HG03469 (cell line): ENCODE measurements around the gene LBH.
A peak's percentile ranks its signal among the peaks of the same experiment; 100 is the strongest.

Experiments used
- ATAC-seq: cut with Tn5 transposase; IDR thresholded peaks from one replicate; pipeline ENCODE4 v1.9.1; 2021; ENCODE audit warnings: mild to moderate bottlenecking, moderate library complexity, moderate number of reproducible peaks; ENCODE audit not compliant: unreplicated experiment

Gene LBH

DNA sequence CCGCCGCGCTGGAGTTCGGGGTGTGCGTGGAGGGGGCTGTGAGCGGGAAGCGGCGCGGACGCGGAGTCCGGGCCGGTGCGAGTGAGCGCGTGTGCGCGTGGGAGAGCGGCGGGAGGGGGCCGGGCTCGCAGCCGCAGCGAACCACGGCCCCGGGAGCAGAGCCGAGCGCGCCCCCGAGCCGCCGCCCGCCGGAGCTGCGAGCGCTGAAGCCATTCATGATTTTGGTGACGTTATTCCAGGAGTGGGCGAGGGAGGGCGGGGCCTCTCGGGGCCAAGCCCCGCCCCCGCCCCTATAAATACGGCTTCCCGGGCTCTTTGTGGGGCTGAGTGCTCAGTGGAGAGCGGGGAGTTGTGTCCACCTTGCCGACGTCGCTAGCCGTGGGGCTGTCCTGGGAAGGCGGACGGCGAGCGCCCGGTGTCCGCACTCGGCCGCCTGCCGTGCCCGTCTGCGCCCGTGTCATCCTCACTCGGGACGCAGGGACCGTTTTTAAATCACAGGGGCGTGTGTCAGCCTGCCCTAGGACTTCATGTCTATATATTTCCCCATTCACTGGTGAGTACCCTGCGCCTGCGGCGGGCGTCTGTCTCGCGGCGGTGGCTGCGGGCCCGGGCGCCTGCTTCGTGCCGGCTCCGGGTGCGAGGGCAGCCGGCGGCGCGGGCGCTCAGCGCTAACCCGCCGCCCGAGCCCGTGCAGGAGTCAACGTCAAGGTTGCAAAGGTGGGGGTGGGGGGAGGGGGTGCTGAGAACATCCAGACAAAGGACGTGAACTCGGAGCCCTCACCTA lies at the start of gene LBH:
Gene LBH, plus strand, starts transcription at position 323 of the 784 bp plus-strand sequence. Its CDS starts 205 bp downstream, at position 528.
- ATAC-seq, result peak; percentile 34

DNA sequence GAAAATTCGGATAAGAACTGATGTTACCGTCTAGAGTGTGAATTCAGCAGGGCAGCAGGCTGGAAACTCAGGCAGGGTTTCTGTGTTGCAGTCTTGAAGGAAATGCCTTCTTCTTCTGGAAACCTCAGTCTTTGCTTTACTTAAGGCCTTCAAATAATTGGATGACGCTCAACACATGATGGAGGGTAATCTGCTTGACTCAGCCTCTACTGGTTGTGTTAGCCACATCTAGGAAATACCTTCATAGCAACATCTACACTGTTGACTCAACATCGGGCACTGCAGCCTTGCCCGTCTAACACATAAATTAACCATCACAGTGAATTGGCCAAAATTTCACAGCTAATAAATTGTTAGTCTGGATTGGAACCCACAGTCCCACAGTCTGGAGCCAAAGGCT lies 47.3 kb upstream of the LBH start:
- ATAC-seq, result no peak

DNA sequence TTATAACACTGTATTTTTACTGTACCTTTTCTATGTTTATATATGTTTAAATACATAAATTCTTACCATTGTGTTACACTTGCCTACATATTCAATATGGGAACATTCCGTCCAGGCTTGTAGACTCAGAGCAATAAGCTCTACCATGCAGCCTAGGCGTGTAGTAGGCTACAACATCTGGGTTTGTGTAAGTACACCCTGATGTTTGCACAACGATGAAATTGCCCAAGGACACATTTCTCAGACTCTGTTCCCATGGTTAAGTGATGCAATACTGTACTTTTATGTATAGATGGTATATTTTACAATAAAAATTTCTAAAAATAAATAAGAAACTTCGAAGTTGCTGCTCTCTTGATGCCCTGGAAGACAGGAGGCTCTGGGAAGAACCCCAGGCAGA lies 46.2 kb upstream of the LBH start:
- ATAC-seq, result no peak

DNA sequence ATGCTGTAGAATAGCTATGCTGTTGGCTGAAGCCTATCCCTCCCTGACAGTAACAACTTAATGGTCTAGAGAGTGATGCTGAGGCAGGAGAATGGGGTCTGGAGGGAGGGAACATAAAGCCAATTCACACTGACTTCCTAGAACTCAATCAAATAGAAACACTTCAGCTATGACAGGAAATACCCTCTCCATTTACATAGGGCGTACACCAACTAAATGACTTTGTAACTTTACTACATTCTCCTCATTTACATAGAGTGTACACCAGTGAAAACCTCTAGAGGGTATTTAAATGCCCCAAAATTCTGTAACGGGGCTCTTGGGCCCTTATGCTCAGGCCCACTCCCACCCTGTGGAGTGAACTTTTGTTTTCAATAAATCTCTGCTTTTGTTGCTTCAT lies 43.0 kb upstream of the LBH start:
- ATAC-seq, result no peak

DNA sequence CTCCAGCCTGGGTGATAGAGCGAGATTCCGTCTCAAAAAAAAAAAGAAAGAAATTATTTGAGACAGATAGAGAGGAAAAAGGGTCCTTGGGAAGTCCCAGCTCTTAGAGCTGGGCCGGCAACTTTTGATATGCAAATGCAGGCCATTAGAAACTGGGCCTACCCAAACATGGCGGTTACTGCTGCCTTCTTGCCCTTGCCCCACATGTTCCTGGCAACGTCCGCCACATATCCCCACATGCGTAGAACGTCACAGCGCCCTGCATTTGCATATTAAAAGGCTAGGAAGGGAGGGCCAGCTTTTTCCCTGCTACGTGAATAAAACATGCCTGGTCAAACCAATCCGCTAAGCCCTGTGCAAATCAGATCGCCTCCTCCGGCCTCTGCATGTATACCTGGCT lies 40.7 kb upstream of the LBH start:
- no peak for ATAC-seq

DNA sequence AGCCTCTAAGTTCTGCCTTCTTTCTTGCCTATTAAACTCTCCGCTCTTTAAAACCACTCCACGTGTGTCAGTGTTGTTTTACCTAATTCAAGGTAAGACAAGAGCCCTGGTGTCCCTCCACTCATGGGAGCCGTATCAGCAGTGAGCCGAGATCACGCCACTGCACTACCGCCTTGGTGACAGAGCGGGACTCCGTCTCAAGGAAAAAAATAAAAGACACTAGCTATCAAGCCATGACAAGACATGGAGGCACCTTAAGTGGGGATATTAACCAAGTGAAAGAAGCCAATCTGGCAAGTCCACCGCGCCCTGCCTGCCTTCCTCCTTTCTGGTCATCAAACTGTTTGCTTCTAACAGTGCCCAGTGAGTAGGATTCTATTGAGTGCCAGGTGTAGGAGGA lies 40.2 kb upstream of the LBH start:
- no peak for ATAC-seq

DNA sequence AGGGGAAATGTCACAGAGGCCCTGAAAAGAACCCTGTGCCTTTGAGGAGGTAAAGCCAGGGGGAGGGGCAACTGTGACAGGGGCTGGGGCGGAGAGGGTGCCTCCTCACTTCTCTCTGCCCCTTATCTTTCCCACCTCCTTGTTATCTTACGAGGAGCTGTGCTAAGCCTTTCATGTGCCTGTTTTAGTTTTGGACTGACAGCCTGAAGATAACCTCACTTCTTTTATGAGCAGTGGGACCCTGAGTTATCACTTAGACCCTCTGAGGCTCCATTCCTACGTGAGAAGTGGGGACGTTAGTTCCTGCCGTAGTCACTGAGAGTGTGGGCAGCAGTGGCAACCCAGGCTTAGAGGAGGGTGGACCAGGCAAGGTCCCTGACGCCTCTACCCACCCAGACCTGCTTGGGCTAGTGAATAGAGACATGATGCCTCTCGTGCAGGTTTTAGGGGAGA lies 39.5 kb upstream of the LBH start:
- no peak for ATAC-seq

DNA sequence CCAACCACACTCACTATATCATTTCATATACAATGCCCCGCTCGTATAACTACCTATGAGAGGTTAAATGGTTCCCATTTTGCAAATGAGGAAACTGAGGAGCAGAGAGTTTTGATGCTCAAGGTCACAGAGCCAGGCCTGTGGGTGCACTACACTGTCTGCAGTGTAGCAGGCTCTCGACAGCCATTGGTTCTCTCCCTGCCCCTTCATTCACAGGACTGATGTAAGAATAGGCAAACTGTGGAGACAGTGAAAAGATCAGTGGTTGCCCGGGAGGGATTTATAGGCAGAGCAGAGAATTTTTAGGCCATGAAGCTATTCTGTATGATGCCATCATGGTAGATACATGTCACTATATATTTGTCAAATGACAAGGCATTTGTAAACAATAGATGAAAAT lies 39.0 kb upstream of the LBH start:
- no peak for ATAC-seq

DNA sequence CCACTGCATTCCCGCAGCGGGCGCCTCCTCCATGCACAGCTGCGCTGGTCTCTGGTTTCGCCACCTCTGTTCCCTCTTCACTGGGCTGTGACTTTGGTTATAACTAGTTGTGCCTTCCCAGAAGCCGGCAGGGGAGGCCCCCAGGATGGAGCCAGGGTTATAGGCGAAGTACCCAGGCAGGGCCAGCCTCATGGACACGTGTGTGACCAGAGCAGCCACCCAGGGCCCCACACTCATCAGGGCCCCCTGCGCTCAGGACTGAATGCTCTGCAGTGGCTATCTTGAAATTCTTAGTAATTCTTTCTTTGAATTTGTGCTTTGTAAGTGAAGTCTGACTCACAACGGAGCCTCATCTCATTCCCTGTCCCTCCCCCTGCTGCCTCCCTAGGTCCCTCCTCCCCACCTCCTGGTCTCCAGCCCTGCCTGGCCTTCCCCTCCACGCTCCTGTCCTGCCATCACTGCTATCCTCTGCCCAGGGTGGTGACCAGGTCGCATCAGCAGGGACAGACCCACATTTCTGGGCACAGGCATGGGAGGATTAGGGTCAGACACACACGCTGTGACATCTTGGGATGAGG lies 38.1 kb upstream of the LBH start:
- ATAC-seq, result no peak

DNA sequence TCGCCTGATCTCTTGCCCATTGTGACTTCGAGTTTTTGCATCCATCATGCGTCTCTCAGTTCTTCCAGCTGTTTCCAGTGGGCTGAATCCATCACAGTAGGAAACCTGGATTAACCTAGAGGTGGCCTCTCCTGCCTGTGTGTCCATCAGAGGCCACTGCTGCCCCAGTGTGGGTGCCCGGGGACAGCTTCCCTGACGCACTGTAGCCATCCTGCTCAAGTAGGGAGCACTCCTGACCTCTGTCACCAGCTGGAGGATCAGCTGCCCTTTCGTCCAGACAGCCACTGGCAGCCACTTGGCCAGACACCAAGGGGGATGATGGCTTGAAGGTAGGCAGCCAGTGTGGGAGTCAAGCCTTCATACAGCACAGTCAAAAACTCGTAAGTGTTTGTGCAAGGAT lies 36.9 kb upstream of the LBH start:
- no peak for ATAC-seq

DNA sequence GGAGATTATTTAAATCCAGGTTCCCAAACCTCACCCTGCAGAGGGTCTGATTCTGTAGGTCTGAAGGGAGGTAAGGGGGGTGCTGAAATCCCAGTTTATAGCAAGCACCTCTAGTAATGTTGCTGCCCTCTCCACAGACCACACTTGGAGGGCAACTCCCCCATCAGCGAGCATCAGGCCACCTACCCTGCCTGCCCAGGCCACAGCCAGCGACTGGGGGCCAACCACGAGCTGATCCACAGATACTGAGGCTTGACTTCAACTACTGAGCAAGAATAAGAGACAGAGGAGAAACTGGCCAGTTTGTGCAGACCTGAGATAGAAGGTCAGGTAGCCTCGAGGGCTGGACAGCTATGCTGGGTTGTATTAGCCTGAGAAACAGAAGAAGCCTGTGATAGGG lies 36.3 kb upstream of the LBH start:
- ATAC-seq, result no peak

DNA sequence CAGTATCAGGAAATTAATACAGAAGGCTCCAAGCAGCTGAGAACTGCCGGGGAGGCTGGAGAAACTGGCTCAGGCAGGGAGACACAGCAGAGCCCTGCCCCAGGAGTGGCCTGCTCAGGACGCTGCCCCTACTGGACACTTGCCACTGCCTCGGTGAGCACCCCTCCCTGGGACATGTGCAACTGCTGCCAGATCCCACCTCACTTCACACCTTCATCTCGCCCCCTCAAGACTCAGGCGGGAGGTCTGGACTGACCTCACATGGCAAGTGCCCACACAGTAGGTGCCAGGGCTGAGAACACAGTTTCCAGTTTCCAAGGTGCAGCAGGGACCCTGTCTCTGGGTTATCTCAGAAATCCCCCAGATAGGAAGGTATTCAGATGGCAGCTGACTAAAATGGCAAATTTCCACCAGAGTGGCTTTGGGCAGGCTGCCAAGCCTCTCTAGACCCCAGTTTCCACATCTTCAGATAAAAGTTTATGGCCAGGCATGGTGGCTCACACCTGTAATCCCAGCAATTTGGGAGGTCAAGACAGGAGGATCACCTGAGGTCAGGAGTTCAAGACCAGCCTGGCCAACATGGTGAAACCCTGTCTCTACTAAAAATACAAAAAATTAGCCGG lies 33.7 kb upstream of the LBH start:
- ATAC-seq, result no peak

DNA sequence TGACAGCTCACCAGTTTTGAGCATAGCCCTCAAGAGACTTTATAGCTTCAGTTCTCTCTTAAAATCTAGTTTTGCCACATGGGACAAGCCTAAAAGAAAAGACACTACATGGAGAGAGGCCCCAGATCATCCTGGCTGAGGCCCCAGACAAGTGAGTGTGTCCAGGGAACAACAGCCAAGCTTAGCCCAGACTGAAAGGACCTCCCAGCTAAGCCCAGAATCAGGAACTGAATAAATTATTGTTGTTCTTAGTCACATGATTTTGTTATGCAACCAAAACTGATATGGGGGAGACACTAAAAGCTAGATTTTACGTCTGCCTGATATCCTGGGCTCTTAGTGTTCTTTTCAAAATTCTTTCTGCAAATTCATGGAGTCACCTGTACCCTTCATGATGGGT lies 29.3 kb upstream of the LBH start:
- ATAC-seq, result no peak

DNA sequence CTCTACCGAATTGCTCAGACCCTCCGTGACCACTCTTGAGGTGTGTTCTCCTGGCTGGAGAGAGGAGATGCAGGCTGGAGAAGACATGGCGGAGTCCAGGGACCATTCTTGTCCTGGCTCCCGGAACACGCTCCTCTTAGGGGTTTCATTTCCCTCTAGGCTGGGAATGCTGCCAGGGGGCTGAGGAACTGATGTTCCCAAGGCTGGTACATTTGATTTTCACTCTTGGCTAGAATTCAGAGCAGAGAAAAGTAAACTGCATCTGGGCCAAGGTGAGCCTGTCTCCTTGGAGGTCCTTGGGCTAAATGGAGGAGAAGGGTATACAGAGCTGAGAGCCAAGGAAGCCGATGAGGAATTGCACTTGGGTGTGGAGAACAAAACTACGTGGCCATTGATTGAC lies 28.2 kb upstream of the LBH start:
- no peak for ATAC-seq

DNA sequence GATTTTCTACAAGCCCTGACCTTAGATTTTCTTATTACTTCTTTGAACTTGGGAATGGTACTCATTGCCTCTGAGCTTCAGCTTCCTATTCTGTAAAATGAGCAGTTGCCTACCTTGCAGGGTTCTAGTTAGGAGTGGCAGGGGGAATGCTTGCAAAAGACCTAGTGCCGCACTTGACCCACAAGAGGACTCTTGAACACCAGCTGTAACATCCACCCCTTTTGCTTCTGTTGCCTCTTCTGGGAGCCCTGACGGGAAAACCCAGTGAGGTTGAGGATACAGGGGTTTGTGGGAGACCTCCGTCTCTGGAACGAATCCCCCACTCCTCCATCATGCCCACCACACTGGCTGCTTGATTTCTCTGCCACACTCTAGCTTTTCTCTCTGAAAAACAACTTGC lies 27.1 kb upstream of the LBH start:
- ATAC-seq, result no peak

DNA sequence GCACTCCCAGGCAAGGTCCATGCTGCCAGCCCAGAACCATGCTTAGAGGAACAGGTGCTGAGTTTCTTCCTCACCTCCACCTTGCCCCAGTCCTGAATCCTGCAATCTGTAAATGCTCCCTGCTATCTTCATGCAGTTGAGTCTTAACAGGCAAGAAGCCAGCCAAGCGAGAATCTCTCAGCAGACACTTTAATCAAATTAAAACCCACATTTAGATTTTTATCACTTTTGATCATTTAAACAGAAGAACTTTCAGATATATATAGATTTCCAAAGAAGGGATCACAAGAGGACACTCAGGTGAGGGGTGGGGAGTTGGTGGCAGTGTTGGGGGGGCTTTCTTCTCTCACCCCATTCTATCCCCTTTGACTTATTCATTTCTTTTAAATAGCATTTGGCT lies 25.9 kb upstream of the LBH start:
- no peak for ATAC-seq

DNA sequence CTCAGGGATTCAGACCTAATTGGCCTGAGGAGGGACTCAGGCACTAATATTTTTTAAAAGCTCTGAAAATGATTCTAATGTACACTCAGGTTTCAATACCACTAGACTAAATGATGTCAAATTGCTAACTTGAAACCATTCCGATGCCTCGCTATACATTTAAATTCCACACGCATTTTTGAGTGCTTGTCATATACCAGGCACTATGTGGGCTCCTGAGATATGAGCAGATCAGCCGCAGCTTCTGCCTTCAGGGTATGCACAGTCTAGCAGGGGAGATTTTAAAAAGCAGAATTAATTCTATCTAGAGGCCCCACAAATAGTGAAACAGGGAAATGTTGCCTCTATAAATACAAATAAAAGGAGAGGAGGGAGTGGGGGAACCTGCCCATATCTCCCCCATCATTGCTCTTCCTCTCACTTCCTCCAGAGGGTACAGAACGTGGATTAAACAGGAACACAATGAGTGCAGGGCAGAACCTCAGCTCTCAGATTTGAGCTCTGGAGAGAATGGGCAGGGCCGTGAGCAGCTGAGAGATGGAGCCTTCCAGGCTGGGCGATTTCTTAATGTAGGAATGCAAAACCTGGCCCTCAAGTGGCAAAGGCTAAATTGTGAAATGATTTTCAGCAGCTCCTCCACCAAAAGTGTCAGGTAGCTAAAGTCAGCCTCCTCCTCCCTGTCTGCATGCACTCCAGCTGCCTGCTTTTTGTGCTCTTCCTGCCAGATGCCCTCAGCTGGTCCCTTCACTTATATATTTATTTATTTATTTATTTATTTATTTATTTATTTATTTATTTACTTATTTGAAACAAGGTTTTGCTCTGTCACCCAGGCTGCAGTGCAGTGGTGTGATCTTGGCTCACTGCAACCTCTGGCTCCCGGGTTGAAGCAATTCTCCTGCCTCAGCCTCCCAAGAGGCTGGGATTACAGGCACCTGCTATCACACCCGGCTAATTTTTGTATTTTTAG lies 24.6 kb upstream of the LBH start:
- no peak for ATAC-seq

DNA sequence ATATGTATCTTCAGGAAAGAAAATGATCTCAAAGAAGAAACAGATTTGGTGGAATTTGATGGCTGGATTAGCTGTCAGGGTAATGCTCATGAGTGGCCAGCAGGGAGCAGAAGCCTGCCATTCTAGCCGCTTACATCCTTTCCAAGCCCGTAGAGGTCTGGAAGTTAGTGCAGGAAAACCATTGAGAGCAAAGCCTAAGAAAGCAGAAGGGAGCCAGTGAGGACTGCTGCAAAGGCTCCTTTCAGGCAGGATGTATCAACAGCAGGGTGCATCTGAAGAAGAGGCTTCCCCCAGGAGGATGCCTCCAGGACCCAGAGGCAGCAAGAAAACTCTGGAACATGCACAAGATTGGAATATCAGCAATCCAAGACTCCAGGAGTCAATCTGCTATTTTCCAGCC lies 22.9 kb upstream of the LBH start:
- no peak for ATAC-seq

DNA sequence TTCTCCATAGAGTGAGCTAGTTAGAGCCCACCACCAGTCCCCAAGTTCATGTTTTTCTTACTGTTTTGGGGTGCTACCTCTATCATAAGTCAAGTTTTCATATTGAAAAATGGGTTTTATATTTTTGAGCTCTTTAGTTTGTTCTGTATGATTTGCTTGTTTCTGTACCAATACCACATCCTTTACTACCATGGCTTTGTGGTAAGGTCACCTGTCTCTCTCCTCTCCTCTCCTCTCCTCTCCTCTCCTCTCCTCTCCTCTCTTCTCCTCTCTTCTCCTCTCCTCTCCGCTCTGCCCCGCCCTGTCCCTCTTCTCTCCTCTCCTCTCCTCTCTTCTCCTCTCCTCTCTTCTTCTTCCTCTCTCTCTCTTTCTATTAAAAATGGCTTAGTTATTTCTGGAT lies 22.1 kb upstream of the LBH start:
- no peak for ATAC-seq

DNA sequence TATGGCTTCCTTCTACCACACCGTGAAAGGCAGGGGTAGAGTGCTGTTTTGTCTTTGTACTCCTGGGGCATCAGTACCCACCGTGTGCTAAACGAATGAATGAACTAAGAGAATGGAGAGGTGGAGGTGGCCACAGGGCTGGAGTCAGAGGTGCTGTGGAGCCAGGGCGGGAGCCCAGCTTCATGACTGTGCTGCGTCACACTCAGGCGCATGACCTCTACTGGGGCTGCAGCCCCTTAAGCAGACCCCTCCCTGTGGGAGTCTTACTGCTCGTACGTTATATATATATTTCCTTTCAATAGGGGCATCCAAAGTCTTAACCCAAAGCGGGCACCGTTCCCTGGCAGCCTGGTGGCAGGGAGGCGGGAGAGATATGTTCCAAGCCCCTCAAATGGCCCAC lies 18.0 kb upstream of the LBH start:
- no peak for ATAC-seq

DNA sequence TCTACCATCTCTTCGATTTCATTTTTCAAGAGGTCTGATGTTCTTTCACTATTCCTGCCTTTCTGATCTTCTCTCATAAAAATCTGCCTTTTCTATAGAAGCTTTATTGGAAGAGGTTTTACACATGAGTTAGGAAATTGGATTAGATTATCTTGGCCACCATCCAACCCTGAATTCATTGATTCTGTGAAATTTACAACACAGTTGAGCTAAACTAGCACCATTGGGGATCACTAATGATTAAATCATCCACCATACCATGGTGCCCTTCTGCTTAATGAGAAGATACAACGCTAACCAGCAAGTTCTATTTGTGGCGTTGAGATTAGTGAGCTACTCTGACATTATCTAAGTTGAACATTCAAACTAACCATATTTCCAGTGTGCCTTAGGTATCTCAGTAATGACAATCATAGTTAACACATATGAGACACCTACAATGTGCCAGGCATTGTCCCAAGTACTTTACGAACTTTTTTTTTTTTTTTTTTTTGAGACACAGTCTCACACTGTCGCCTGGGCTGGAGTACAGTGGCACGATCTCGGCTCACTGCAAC lies 17.3 kb upstream of the LBH start:
- no peak for ATAC-seq
